NCI-H774 (cell line): ENCODE results near the gene MRPS12.

Experiments
- DNase-seq: peaks from one replicate; lab custom pipeline; 2025; lab: John Stamatoyannopoulos, UW

The MRPS12 gene

GRCh38 chr19:38975214-38975860, 44.6 kb downstream of the MRPS12 start, which contains the start of gene FBXO17:
FBXO17 (minus strand) TSS chr19:38975742; CDS start chr19:38950319, 25,423 bp downstream.
- DNase-seq: no peak

- no peak for DNase-seq
Observed at GRCh38 chr19:38975861-38976271, 45.1 kb downstream of the MRPS12 start.

GRCh38 chr19:38977445-38978325, 46.9 kb downstream of the MRPS12 start:
- DNase-seq: no peak

GRCh38 chr19:38978326-38978689, 47.6 kb downstream of the MRPS12 start:
- no peak for DNase-seq

- no peak for DNase-seq
Observed at GRCh38 chr19:38979812-38980211, 49.1 kb downstream of the MRPS12 start.

GRCh38 chr19:38980583-38981374, 50.0 kb downstream of the MRPS12 start:
- no peak for DNase-seq
